Esophagus squamous epithelium (tissue), 4 donors: ENCODE measurements around the gene LIPC.

Experiments used
- POLR2A ChIP-seq, 4 donors: fragments of 450-650 bp; IDR thresholded peaks; one replicate each; pipeline ENCODE4 v1.6.1; 2017; ENCODE audit warnings: antibody characterized with exemption in 4 of 4, mild to moderate bottlenecking in 4 of 4, moderate library complexity in 3 of 4
- TF ChIP-seq, protein P1 (sequence below), 6 experiments: fragments of 450-650 bp in 4 of 6; fragments of 200-600 bp in 2 of 6; sonication (generic) in 2 of 6; IDR thresholded peaks; one replicate each; pipeline ENCODE4 v1.5.1; 2016 to 2019; ENCODE audit warnings: antibody characterized with exemption in 6 of 6, mild to moderate bottlenecking in 4 of 6, moderate library complexity in 4 of 6

DNA sequence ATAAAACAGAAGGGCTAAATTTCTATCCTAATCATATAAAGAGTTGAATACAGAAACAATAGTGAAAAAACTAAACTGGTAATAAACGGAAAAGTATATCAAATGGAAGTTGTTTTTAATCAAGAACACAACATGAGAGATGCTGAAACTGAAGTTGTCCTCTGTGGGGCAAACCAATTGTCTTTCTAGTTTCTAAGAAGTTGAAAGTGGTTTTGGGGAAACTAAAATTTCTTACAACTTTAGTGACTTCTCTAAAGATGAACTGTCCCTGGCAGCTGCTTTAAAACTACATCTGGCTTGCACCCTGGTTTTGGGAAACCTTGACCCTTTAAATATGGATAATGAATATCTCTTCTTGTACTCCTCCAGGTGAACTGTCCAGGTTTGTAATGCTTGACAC, 162.1 kb downstream of the LIPC start:
- TF ChIP-seq, protein P1, sequence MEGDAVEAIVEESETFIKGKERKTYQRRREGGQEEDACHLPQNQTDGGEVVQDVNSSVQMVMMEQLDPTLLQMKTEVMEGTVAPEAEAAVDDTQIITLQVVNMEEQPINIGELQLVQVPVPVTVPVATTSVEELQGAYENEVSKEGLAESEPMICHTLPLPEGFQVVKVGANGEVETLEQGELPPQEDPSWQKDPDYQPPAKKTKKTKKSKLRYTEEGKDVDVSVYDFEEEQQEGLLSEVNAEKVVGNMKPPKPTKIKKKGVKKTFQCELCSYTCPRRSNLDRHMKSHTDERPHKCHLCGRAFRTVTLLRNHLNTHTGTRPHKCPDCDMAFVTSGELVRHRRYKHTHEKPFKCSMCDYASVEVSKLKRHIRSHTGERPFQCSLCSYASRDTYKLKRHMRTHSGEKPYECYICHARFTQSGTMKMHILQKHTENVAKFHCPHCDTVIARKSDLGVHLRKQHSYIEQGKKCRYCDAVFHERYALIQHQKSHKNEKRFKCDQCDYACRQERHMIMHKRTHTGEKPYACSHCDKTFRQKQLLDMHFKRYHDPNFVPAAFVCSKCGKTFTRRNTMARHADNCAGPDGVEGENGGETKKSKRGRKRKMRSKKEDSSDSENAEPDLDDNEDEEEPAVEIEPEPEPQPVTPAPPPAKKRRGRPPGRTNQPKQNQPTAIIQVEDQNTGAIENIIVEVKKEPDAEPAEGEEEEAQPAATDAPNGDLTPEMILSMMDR (IDR thresholded peaks at IDR 0.05) = no peak
- no peak for TF ChIP-seq POLR2A (IDR thresholded peaks at IDR 0.05)
